DND-41 (cell line): Measurements from ENCODE around the gene PSMD3.

Source experiments
- ATAC-seq: fragments of 200-7000 bp; cut with Tn5 transposase; 3 replicates; pipeline ENCODE4 v1.9.1; 2021; ENCODE audit warnings: low read depth; ENCODE audit not compliant: insufficient read depth
- DNase-seq: peaks from one replicate; pipeline ENCODE4 v3.0.0-alpha.2; 2020
- H2AFZ ChIP-seq: 2 replicates; pipeline ENCODE4 v1.6.0; 2012; ENCODE audit warnings: low read depth, low read length
- H3K27ac ChIP-seq: 2 replicates; pipeline ENCODE4 v1.5.1; 2012; ENCODE audit warnings: low read length, inconsistent platforms
- H3K27me3 ChIP-seq: fragments of 200-600 bp; sonication (generic); 2 replicates; pipeline ENCODE4 v1.6.0; 2012; ENCODE audit warnings: low read length, mild to moderate bottlenecking, inconsistent platforms; ENCODE audit not compliant: insufficient read depth, poor library complexity
- H3K36me3 ChIP-seq: 2 replicates; pipeline ENCODE4 v1.5.1; 2012; ENCODE audit warnings: low read length, inconsistent platforms; ENCODE audit not compliant: insufficient read depth
- H3K4me1 ChIP-seq: 2 replicates; pipeline ENCODE4 v1.5.1; 2012; ENCODE audit warnings: mild to moderate bottlenecking, low read length; ENCODE audit not compliant: insufficient read depth
- H3K4me2 ChIP-seq: 2 replicates; pipeline ENCODE4 v1.6.0; 2012; ENCODE audit warnings: mild to moderate bottlenecking, moderate library complexity, low read length, inconsistent platforms; ENCODE audit not compliant: insufficient read depth
- H3K4me3 ChIP-seq, 2 experiments: fragments of 200-600 bp in 1 of 2; shearing (Covaris generic) in 1 of 2; 2 replicates each; pipeline ENCODE4 v1.5.1; 2012 to 2016; ENCODE audit warnings: inconsistent platforms in 2 of 2, low read length in 2 of 2, mild to moderate bottlenecking in 2 of 2, low read depth in 1 of 2, moderate library complexity in 1 of 2
- H3K79me2 ChIP-seq: 2 replicates; pipeline ENCODE4 v1.6.0; 2012; ENCODE audit warnings: low read length, inconsistent platforms; ENCODE audit not compliant: insufficient read depth
- H3K9ac ChIP-seq: 2 replicates; pipeline ENCODE4 v1.6.0; 2012; ENCODE audit warnings: low read depth, mild to moderate bottlenecking, inconsistent platforms, low read length, moderate library complexity
- H3K9me3 ChIP-seq: 2 replicates; pipeline ENCODE4 v1.5.1; 2012; ENCODE audit warnings: low read length, moderate library complexity, mild to moderate bottlenecking, inconsistent platforms; ENCODE audit not compliant: insufficient read depth, severe bottlenecking
- H4K20me1 ChIP-seq: 2 replicates; pipeline ENCODE4 v1.6.0; 2012; ENCODE audit warnings: low read length; ENCODE audit not compliant: insufficient read depth
- EZH2 ChIP-seq: IDR thresholded peaks from 3 replicates; pipeline ENCODE4 v1.6.1; 2012; ENCODE audit warnings: borderline replicate concordance, low read depth, mild to moderate bottlenecking, moderate library complexity, low read length, inconsistent platforms; ENCODE audit not compliant: severe bottlenecking
- TF ChIP-seq, protein P1 (sequence below): IDR thresholded peaks from 2 replicates; pipeline ENCODE4 v1.5.1; 2012; ENCODE audit warnings: borderline replicate concordance, low read length, moderate library complexity, mild to moderate bottlenecking; ENCODE audit not compliant: poor library complexity, severe bottlenecking; ENCODE audit errors: extremely low read depth

PSMD3 gene

DNA sequence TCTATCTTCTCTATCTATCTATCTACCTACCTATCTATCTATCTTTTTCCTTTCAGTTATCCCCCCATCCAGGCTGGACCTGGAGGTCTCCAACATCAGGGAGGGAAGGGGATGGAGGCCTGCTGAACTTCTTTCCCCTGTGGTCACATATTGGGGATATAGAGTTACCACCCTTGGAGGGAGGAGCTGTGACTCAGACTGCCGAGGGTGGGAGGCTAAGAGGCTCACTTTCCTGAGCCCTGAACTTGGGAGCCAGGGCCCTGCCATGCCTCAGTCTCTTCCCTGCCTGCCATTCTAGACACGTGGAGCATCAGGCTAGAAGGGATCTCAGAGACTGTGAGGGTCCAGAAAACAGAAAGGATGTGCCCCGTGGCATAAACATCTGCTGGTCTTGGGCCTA lies 44.7 kb upstream of the PSMD3 start:
- Histone ChIP-seq H3K27ac (no peak overlapping the region), H3K9me3 (no peaks in the 10 kb centered on the region), H3K4me1 (no peaks in the 10 kb centered on the region), H3K79me2 (no peaks in the 10 kb centered on the region), H3K4me2 (no peak overlapping the region), H3K4me3 (no peak overlapping the region), H3K27me3 (no peaks in the 10 kb centered on the region), H4K20me1 (no peaks in the 10 kb centered on the region), H3K9ac (no peak overlapping the region), H3K36me3 (no peaks in the 10 kb centered on the region), H2AFZ (no peak overlapping the region)
- no peak for TF ChIP-seq EZH2
- TF ChIP-seq, protein P1, sequence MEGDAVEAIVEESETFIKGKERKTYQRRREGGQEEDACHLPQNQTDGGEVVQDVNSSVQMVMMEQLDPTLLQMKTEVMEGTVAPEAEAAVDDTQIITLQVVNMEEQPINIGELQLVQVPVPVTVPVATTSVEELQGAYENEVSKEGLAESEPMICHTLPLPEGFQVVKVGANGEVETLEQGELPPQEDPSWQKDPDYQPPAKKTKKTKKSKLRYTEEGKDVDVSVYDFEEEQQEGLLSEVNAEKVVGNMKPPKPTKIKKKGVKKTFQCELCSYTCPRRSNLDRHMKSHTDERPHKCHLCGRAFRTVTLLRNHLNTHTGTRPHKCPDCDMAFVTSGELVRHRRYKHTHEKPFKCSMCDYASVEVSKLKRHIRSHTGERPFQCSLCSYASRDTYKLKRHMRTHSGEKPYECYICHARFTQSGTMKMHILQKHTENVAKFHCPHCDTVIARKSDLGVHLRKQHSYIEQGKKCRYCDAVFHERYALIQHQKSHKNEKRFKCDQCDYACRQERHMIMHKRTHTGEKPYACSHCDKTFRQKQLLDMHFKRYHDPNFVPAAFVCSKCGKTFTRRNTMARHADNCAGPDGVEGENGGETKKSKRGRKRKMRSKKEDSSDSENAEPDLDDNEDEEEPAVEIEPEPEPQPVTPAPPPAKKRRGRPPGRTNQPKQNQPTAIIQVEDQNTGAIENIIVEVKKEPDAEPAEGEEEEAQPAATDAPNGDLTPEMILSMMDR, result no peak
- ATAC-seq (no peak), DNase-seq (no peak)

DNA sequence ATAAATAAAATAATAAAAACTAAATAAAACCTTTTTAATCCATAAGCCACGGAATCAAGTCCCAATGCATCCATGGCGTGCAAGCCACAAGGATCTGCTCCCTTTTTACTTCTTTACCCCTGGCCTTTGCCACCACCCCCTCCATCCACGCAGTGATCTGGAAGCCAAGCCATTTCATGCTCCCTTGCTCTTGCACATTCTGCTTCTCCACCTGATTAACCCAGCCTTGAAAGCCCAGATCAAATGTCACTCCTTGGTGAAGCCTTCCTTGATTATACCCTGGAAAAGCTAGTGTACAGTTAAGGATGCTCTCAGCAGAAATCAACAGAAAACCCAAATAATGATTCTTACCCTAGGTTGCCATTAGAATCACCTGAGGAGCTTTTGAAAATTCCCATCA lies 43.2 kb upstream of the PSMD3 start:
- Histone ChIP-seq H3K9ac (no peak overlapping the region), H3K4me2 (no peak overlapping the region), H4K20me1 (no peaks in the 10 kb centered on the region), H2AFZ (no peak overlapping the region), H3K4me3 (no peak overlapping the region), H3K9me3 (no peaks in the 10 kb centered on the region), H3K27ac (no peak overlapping the region), H3K79me2 (no peaks in the 10 kb centered on the region), H3K36me3 (no peaks in the 10 kb centered on the region), H3K4me1 (no peaks in the 10 kb centered on the region), H3K27me3 (no peaks in the 10 kb centered on the region)
- DNase-seq (no peak), ATAC-seq (no peak)
- TF ChIP-seq EZH2, result no peak
- TF ChIP-seq, protein P1, result no peak

DNA sequence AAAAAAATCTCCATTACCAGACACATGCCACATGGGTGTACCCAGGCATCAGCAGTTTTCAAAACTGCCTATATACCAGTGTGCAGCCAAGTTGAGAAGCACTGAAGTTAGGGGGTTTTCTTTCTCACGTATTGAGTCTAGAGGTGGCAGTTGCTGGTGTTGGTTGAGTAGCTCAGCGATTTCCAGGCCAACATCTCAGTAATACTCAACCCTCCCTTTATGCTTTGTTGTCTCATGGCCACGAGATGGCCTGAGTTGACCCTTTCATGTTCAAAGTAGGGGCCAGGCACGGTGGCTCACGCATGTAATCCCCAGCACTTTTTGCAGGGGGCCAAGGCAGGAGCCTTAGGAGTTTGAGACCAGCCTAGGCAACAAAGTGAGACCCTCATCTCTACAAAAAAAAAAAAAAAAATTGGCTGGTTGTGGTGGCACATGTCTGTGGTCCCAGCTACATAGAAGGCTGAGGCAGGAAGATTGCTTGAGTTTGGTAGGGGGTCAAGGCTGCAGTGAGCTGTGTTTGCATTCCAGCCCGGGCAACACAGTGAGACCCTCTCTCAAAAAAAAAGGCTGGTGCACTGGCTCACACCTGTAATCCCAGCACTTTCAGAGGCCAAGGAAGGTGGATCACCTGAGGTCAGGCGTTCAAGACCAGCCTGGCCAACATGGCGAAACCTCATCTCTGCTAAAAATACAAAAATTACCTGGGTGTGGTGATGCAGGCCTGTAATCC lies 42.3 kb upstream of the PSMD3 start:
- H2AFZ ChIP-seq, result no peak overlapping the region
- H3K27me3 ChIP-seq, result no peaks in the 10 kb centered on the region
- H3K4me1 ChIP-seq, result no peaks in the 10 kb centered on the region
- H3K27ac ChIP-seq, result no peak overlapping the region
- no peak overlapping the region for H3K4me2 ChIP-seq
- H3K4me3 ChIP-seq, result no peak overlapping the region
- DNase-seq (no peak), ATAC-seq (no peak)
- H4K20me1 ChIP-seq, result no peaks in the 10 kb centered on the region
- no peaks in the 10 kb centered on the region for H3K9me3 ChIP-seq
- TF ChIP-seq EZH2, result no peak
- TF ChIP-seq, protein P1, result no peak
- no peaks in the 10 kb centered on the region for H3K36me3 ChIP-seq
- no peaks in the 10 kb centered on the region for H3K79me2 ChIP-seq
- H3K9ac ChIP-seq, result no peak overlapping the region
